Suprapubic skin (tissue), 4 donors: ENCODE results near the gene TTC28.

Source experiments
- CTCF ChIP-seq, 2 donors: fragments of 200-600 bp in 1 of 2; fragments of 450-650 bp in 1 of 2; sonication (generic) in 1 of 2; IDR thresholded peaks; one replicate each; pipeline ENCODE4 v1.5.1; 2016 to 2019; ENCODE audit warnings: antibody characterized with exemption in 2 of 2, mild to moderate bottlenecking in 1 of 2, moderate library complexity in 1 of 2
- EP300 ChIP-seq: sonication (generic); formaldehyde crosslinking; IDR thresholded peaks from one replicate; pipeline ENCODE4 v1.6.1; 2017; ENCODE audit warnings: antibody characterized with exemption
- POLR2A ChIP-seq, 2 donors: fragments of 450-650 bp; IDR thresholded peaks; one replicate each; pipeline ENCODE4 v1.6.1; 2017; ENCODE audit warnings: antibody characterized with exemption in 2 of 2, mild to moderate bottlenecking in 2 of 2, moderate library complexity in 2 of 2
- POLR2AphosphoS5 ChIP-seq, 3 donors: sonication (generic); formaldehyde crosslinking; IDR thresholded peaks; one replicate each; pipeline ENCODE4 v1.6.1; 2017; ENCODE audit warnings: antibody characterized with exemption in 3 of 3

- no peak for TF ChIP-seq CTCF (IDR thresholded peaks at IDR 0.05)
- TF ChIP-seq POLR2A (IDR thresholded peaks at IDR 0.05) = no peak
- TF ChIP-seq POLR2AphosphoS5 (IDR thresholded peaks at IDR 0.05) = no peak
- no peak for TF ChIP-seq EP300
These were observed 138.5 kb downstream of the TTC28 start for GRCh38 chr22:28541137-28541536.
